ENCODE results near the gene F2.

DNA sequence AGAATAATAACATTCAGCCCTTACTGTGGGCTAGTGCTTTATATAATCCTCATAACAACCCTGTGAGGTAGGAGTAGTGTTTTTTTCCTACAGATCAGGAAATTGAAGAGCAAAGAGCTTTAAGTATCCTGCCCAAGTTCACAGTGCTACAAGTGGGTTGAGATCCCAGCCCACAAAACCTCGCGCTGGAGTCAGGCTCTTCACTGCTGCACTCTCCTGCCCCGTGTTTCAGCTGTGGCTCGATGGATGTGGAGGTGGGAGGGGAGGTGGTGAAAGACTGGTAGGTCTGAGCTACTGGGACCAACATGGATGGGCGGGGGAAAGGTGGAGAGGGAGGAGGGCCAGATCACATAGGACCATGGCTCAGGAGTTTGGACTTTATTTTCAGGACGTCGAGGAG, 12.1 kb upstream of the F2 start:
- TF ChIP-seq, protein P1, sequence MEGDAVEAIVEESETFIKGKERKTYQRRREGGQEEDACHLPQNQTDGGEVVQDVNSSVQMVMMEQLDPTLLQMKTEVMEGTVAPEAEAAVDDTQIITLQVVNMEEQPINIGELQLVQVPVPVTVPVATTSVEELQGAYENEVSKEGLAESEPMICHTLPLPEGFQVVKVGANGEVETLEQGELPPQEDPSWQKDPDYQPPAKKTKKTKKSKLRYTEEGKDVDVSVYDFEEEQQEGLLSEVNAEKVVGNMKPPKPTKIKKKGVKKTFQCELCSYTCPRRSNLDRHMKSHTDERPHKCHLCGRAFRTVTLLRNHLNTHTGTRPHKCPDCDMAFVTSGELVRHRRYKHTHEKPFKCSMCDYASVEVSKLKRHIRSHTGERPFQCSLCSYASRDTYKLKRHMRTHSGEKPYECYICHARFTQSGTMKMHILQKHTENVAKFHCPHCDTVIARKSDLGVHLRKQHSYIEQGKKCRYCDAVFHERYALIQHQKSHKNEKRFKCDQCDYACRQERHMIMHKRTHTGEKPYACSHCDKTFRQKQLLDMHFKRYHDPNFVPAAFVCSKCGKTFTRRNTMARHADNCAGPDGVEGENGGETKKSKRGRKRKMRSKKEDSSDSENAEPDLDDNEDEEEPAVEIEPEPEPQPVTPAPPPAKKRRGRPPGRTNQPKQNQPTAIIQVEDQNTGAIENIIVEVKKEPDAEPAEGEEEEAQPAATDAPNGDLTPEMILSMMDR (IDR thresholded peaks at IDR 0.05; ENCODE audit: borderline replicate concordance, extremely low read depth, low read length, poor library complexity, severe bottlenecking), result no peak
- no peak for TF ChIP-seq EZH2 (IDR thresholded peaks at IDR 0.05; ENCODE audit: borderline replicate concordance, low read depth, low read length, severe bottlenecking)
